ENCODE results near the gene ATP6V0E1.
A peak's percentile ranks its signal among the peaks of the same experiment; 100 is the strongest.

The ATP6V0E1 gene

GRCh38 chr5:172956936-172957335 is 26.6 kb upstream of the ATP6V0E1 start:
- no peak for TF ChIP-seq CTCF (IDR thresholded peaks at IDR 0.05; ENCODE audit: unreplicated experiment in 3 of 3)
- H3K27ac Mint-ChIP-seq = peak overlapping the region in 1 of 3 experiments; percentile 78
- H3K9me3 Mint-ChIP-seq = no peaks in the 10 kb centered on the region
- H3K4me3 Mint-ChIP-seq = peak overlapping the region in 1 of 3 experiments; percentile 96
- H3K36me3 Mint-ChIP-seq (ENCODE audit: low read depth) = no peaks in the 10 kb centered on the region
- no peaks in the 10 kb centered on the region for H3K27me3 Mint-ChIP-seq (ENCODE audit: low read depth)
- H3K4me1 Mint-ChIP-seq = peaks cover 59% of the 10 kb centered on the region

GRCh38 chr5:172957458-172957857 is 26.1 kb upstream of the ATP6V0E1 start:
- Mint-ChIP-seq H3K36me3 (ENCODE audit: low read depth) (no peaks in the 10 kb centered on the region), H3K9me3 (no peaks in the 10 kb centered on the region), H3K27ac (peak overlapping the region in 2 of 3 experiments; percentile 3 to 78), H3K4me3 (peak overlapping the region; percentile 63 to 99 (median 96)), H3K4me1 (peaks cover 55% of the 10 kb centered on the region), H3K27me3 (ENCODE audit: low read depth) (no peaks in the 10 kb centered on the region)
- TF ChIP-seq CTCF (IDR thresholded peaks at IDR 0.05; ENCODE audit: unreplicated experiment in 3 of 3) = no peak

- H3K4me1 Mint-ChIP-seq = peaks cover 53% of the 10 kb centered on the region
- H3K4me3 Mint-ChIP-seq = peak overlapping the region; percentile 96 to 99 (median 98)
- H3K9me3 Mint-ChIP-seq = no peaks in the 10 kb centered on the region
- no peaks in the 10 kb centered on the region for H3K27me3 Mint-ChIP-seq (ENCODE audit: low read depth)
- H3K27ac Mint-ChIP-seq = peak overlapping the region; percentile 69 to 91 (median 85)
- no peak for TF ChIP-seq CTCF (IDR thresholded peaks at IDR 0.05; ENCODE audit: unreplicated experiment in 3 of 3)
- peaks cover 3% of the 10 kb centered on the region for H3K36me3 Mint-ChIP-seq (ENCODE audit: low read depth)
Measured at GRCh38 chr5:172958331-172959046, 25.1 kb upstream of the ATP6V0E1 start.

- no peaks in the 10 kb centered on the region for H3K27me3 Mint-ChIP-seq (ENCODE audit: low read depth)
- no peak for TF ChIP-seq CTCF (IDR thresholded peaks at IDR 0.05; ENCODE audit: unreplicated experiment in 3 of 3)
- peak overlapping the region; percentile 96 to 99 (median 98) for H3K4me3 Mint-ChIP-seq
- H3K27ac Mint-ChIP-seq = peak overlapping the region; percentile 69 to 91 (median 85)
- no peaks in the 10 kb centered on the region for H3K9me3 Mint-ChIP-seq
- H3K4me1 Mint-ChIP-seq = peaks cover 42% of the 10 kb centered on the region
- peaks cover 13% of the 10 kb centered on the region for H3K36me3 Mint-ChIP-seq (ENCODE audit: low read depth)
Measured at GRCh38 chr5:172959824-172960799, 23.5 kb upstream of the ATP6V0E1 start.

GRCh38 chr5:172969921-172970320 is 13.7 kb upstream of the ATP6V0E1 start:
- H3K4me1 Mint-ChIP-seq = peaks cover 15% of the 10 kb centered on the region
- peaks cover 5% of the 10 kb centered on the region for H3K27me3 Mint-ChIP-seq (ENCODE audit: low read depth)
- no peaks in the 10 kb centered on the region for H3K9me3 Mint-ChIP-seq
- no peak overlapping the region for H3K27ac Mint-ChIP-seq
- no peak overlapping the region for H3K4me3 Mint-ChIP-seq
- H3K36me3 Mint-ChIP-seq (ENCODE audit: low read depth) = peaks cover 31% of the 10 kb centered on the region
- no peak for TF ChIP-seq CTCF (IDR thresholded peaks at IDR 0.05; ENCODE audit: unreplicated experiment in 3 of 3)

Measured in nephron (organoid).